ENCODE measurements around the gene C7orf25. TPM values are rescaled to one million over a fixed set of nuclear protein-coding genes. Genes with fewer than 3 reads are reported as not detected.

The C7orf25 gene
- total and polyA plus RNA-seq, 10 of the 15 experiments (the other 5 are each of a cell fraction or from before 2014, with no cell fraction given), result 0.63 to 3.2 (median 1.7) TPM

GRCh38 chr7:42869131-42870020, 42.5 kb downstream of the C7orf25 start (continued):
- TF ChIP-seq POLR2AphosphoS5 (IDR thresholded peaks at IDR 0.05; ENCODE audit: low read length), result no peak
- 0 out of 2 replicates have a peak, but pooled peaks have one; percentile 49 for TF ChIP-seq ZNF217 (IDR thresholded peaks at IDR 0.05)
- 0 out of 2 replicates have a peak, but pooled peaks have one; percentile 34 for TF ChIP-seq TBL1XR1 (IDR thresholded peaks at IDR 0.05; ENCODE audit: low read depth, low read length)
- TF ChIP-seq E2F4 (IDR thresholded peaks at IDR 0.05; ENCODE audit: low read depth, low read length), result no peak
- TF ChIP-seq TCF7 (IDR thresholded peaks at IDR 0.05; ENCODE audit: borderline replicate concordance), result no peak
- TF ChIP-seq ZBTB33 (IDR thresholded peaks at IDR 0.05), result no peak
- no peak for TF ChIP-seq SIX5 (IDR thresholded peaks at IDR 0.05; ENCODE audit: low read depth, low read length, severe bottlenecking)
- TF ChIP-seq NFXL1 (IDR thresholded peaks at IDR 0.05; ENCODE audit: borderline replicate concordance), result no peak
- peak; percentile 85; the same call in 1 of the 2 replicates for TF ChIP-seq PAX8 (IDR thresholded peaks at IDR 0.05)
- TF ChIP-seq ATF2 (IDR thresholded peaks at IDR 0.05; ENCODE audit: low read length), result peak; percentile 95
- TF ChIP-seq TCF12 (IDR thresholded peaks at IDR 0.05; ENCODE audit: low read depth, low read length), result no peak
- TF ChIP-seq DPF2 (IDR thresholded peaks at IDR 0.05), result peak; percentile 89; the same call in 1 of the 2 replicates
- no peak for TF ChIP-seq BCLAF1 (IDR thresholded peaks at IDR 0.05)
- TF ChIP-seq KDM1A (IDR thresholded peaks at IDR 0.05; ENCODE audit: borderline replicate concordance), result no peak
- TF ChIP-seq NFIC (IDR thresholded peaks at IDR 0.05; ENCODE audit: low read depth, low read length), result peak; percentile 94
- no peak for TF ChIP-seq PRDM15 (CRISPR knock-in tag; IDR thresholded peaks at IDR 0.05)
- no peak for TF ChIP-seq SREBF2 (IDR thresholded peaks at IDR 0.05; ENCODE audit: low read length)
- TF ChIP-seq SUZ12 (IDR thresholded peaks at IDR 0.05; ENCODE audit: unreplicated experiment), result no peak
- no peak for TF ChIP-seq ZNF24 (IDR thresholded peaks at IDR 0.05)

Data from GM12878 (cell line).